HG03159 (cell line): ENCODE measurements around the gene COL2A1.
"Not testable (repeated sequence)": the region's sequence is repeated elsewhere in the genome, so short reads cannot be mapped to it uniquely, and the experiment has no call there.

Experiments
- ATAC-seq: cut with Tn5 transposase; IDR thresholded peaks from one replicate; pipeline ENCODE4 v1.9.1; 2021; ENCODE audit warnings: mild to moderate bottlenecking, moderate library complexity; ENCODE audit not compliant: unreplicated experiment

Gene COL2A1

DNA sequence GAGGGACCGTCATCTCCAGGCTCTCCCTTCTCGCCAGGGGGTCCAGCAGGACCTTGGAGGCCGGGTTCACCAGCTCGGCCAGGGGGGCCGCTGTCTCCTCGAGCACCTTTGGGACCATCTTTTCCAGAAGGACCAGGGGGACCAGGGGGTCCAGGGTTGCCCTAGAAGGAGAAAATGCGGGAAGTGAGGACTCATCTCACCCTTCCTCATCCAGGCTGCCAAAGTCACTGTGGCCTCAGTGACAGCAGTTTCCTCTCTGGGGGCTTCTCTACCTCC, 25.7 kb downstream of the COL2A1 start:
- no peak for ATAC-seq

DNA sequence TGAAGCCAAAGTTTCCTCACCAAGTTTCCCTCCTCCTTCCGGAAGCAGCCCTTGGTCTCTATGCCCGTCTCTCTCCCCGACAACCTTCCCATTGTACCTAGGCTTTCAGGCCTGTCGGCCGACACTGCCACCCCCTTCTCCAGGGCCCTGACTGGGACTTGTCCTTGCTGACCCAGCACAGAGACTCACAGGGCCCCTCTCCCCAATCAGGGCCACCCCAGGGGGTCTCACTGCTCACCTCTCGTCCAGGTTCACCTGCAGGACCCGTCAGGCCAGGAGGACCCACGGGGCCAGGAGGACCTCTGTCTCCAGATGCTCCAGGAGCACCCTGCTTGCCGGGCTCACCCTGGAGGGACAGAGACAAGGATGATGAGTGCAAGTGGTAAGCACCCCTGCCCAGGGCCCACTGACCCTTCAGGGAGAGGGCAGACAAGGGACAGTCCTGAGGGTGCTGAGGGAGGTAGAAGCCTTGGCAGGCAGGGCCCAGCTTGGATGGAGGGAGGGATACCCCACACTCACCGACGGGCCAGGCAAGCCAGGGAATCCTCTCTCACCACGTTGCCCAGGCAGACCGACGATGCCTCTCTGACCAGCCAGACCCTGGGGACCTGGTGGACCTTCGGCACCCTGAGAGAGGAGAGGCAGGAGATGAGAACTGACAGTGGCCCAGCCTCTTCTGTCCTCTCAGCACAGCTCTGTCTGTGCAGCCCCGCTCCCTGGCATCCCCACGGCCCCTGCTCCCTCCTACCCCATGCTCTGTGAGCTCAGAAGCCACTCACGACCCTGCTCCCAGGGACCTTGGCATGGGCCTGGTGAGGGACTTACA, 26.3 kb downstream of the COL2A1 start:
- no peak for ATAC-seq

DNA sequence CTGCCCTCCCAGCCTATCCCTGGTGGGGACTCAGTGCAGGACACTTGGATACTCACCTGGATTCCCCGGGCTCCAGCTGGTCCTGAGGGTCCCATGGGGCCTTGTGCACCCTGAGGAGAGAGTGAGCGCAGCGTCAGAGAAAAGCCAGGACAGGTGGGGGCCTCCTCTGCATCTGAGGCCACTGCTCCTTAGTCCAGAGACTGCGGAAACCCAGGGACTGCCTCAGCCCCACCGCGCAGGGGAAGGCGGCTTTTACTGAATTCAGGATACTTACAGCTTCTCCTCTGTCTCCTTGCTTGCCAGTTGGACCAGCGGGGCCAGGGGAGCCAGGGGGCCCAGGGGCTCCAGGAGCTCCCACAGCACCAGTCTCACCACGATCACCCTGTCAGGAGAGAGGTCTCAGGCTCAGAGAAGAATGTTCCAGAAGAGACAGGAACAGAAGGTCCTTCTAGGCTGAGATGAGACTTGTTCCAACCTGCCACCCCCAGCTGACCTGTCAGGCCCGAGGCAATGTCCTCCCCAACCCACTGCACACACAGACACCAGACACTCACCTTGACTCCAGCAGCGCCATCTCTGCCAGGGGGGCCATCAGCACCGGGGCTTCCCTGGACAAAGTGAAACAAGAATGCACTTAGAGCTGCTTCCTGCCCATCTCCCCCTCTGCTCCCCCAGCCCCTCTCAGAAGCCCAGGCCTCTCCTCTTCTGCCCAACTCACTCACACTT, 27.1 kb downstream of the COL2A1 start:
- ATAC-seq: no peak

DNA sequence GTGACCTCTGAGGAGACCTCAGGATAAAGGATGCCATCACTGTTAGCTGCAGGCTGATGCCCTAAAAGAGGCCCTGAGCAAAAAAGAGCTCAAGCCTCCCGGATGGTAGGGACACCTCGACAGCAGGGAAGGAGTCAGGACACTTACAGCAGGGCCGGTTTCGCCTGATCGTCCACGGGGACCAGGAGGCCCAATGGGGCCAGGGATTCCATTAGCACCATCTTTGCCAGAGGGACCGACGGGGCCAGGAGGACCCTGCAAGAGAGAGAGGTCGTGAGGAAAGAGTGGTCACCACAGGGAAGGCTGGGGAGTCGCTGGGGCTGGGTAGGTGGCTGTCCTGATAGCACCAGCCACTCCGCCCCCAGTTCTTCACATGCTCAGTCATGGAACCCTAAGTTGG, 28.5 kb downstream of the COL2A1 start:
- ATAC-seq: no peak

DNA sequence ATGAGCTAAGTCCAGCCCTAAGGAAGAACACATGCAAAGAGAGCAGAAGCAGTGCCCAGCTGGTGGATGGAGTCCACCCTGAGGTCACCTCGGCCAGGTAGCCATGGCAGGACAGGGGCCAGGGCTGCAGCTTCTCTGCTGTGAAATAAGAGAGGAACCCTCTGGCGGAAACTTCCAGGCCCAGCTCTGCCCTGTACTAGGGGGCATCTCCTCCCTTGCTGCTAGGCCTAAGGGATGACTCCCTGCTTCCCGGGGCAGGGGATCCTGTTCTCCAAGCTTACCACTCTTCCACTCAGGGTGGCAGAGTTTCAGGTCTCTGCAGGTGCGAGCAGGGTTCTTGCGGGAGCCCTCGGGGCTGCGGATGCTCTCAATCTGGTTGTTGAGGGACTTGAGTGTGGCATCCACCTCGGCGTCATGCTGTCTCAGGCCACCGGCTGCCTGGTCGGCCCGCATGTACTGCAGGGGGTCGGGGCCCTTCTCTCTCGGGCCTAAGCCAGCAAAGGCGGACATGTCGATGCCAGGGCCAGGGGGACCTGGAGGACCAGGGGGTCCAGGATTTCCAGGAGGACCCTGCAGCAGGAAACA, 29.1 kb downstream of the COL2A1 start:
- ATAC-seq: no peak

DNA sequence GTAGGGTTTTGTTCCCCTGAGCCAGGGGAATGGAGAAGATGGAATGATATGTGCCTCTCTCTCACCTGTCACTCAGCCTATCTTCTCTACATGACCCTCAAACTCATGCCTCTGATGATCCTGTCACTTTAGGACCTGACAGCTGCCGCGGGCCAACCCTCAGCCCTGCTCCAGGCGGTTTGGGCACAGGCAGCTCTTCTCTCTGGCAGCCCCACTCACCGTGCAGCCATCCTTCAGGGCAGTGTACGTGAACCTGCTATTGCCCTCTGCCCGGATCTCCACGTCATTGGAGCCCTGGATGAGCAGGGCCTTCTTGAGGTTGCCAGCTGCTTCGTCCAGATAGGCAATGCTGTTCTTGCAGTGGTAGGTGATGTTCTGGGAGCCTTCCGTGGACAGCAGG, 30.4 kb downstream of the COL2A1 start:
- no peak for ATAC-seq

DNA sequence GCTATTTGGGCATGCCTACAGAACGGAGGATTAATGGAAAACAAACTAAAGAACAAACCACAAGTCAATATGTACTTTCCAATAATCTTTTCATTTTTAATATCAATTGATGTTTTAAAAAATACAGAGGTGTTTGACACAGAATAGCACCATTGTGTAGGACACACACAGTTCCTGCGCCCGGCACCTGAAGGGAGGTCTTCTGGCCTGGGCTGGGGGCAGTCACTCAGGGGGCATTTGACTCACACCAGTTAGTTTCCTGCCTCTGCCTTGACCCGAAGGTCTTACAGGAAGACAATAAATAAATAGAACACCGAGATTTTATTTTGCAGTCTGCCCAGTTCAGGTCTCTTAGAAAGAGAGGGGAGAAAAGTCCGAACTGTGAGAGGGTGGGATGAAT, 31.4 kb downstream of the COL2A1 start:
- ATAC-seq: no peak

DNA sequence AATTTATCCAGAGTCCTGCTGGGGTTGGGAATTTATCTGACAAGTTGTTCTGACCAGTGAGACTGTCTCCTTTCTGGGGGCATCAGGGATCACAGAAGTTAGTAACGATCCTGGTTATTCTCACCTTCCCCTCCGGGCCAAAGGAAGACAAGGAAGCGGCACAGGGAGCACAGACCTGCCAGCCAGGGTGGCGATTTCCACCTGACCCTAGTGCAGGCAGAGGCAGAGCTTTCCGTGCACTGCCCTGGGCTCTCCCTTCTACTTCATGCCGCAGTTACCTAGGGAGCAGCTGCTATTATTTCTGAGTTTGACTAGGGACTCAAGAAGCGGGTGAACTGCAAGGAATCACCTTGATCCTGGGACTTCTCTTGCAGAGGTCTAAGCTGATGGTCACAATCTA, 33.4 kb downstream of the COL2A1 start:
- ATAC-seq: no peak

DNA sequence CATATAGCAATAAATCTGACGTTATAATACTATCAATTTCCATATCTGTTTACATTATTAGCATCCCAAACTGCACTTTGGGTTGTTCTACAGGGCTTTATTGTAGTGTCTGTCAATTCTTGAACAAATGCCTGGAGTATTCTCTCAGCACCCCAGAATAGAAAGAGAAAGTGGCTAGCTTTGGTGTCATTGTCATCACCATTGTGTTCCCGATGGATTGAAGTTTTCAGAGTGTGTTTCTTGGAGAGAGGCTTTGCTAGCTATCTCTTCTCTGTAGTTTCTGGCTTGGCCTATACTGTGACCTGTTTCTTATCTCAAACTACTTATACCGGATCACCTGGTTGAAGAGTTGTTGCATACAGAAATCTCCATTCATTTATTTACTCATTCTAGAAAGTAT, 34.4 kb downstream of the COL2A1 start:
- no peak for ATAC-seq

DNA sequence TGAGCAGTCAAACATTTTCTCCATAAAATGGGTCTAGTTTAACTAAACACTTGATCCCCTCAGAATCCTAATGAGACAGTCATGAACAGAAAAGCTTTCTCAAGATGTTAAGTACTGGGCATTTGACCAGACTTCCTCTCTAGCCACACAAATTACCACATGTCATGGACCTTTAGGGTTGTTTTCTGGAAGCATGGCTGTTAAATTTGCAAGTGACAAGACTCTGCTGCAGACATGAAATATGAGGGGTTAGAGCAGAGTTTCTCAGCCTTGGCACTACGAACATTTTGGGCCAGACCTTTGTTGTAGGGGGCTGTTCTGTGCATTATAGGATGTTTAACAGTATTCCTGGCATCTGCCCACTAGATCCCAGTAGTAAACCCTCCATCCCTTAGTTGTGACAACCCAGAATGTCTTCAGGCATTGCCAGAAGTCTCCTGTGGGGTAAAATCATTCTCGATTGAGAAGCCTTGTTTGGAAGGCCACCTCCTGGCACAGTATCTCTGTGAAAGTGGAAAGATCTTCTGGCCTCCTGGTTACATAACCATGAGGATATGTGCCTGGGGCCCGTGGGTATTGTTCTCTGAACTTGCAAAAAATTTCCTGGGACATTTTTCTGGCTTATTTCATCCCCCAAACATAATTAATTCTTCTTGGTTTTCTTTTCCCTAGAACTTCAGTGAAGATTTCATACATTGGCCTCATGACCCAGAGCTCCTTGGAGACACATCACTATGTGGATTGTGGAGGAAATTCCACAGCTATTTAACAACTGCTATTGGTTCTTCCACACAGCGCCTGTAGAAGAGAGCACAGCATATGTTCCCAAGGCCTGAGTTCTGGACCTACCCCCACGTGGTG, 36.6 kb downstream of the COL2A1 start:
- ATAC-seq: no peak

DNA sequence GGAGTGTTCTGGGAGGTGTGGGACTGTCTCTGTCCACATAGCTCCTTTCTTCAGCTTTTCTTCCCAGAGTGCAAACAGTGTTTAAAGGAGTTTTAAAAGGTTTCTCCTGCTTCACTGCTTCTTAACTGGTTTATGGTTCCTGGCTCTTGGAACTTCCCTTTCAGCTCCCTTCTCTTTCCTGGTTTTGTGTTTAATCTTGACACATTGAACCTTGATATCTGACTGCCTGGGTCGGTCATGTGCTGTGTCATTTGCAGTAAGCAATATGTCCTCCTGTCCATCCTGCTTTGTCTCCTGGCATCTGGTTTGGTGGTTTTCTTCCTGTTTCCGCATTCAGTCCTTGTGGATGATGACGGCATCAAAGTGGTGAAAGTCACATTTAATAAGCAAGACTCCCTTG, 38.7 kb downstream of the COL2A1 start:
- no peak for ATAC-seq

DNA sequence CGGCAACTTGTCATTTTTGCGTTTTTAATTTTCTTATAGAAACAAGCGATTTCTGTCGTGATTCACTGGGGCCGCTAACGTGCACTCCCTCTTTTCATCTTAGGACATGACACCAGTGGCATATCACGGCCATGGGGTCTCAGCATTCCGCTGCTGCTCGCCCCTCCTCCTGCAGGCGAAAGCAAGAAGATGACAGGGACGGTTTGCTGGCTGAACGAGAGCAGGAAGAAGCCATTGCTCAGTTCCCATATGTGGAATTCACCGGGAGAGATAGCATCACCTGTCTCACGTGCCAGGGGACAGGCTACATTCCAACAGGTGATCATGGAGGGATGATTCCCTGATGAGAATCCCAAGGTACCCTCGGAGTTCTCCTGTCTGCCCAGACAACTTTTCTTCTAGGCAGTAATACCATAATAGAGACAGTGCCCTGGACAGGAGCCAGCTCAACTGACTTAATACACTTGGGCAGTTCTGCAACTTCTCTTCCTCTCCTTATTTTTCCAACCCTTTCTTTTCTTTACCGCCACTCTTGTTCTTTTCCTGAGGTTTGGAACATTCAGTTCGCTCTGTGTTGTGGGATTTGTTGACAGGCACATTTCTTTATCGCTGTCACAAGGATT, 40.1 kb downstream of the COL2A1 start:
- no peak for ATAC-seq

DNA sequence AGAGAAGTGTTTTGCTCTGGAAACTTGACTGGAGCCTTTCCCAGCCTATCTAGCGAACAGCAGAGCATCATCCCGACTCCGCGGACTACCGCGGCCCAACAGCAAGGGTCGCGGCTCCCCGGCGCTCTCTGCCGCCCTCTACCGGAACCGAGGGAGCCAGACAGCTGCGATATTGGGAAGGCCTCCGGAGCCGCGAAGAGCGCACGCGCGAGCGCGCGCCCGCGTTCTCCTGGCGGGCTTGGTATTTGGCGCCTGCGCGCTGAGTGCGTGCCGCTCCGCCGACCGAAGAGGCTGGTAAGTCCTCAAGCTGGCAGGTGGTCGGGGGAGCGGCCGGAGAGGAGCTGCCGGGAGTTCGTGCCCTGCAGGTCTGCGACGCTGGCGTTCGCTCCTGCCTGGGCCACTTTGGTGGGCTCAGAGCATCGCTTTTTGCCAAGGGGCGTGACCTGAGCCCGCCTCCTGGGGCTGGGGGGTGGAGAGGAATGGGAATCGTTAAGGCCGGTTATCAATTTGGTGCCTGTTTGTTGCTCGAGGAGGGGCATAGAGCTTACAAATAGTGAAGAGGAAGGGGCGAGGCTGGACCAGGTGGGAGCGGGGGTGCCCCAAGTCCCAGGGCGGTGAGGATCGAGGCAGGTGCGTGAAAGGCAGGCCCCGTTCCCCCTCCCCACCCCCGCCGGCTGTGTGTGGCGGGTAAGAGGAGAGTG, 40.8 kb downstream of the COL2A1 start, which contains the start of gene TMEM106C:
TMEM106C (plus strand) TSS at position 257 of the 701 bp plus-strand sequence. CDS start 641 bp downstream, outside the sequence.
- ATAC-seq: peak; percentile 96

DNA sequence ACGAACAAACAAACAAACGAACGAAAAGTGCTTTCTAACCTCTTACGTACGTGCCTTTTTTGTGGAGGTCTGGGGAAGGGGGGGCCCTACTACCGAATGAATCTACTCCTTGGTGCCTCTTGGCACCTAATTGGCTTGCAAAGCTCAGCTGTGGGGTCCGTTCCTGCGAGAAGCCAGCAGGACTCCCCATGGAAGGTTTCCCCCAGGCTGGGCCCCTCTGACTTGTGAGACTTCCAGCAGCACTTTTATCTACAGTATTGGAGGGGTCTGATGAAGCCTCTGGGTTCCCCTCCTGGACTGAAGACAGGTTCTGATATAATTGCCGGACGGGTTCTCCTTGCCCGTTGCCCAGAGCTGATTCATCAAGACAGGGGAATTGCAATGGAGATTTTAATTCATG, 42.1 kb downstream of the COL2A1 start:
- ATAC-seq: no peak

DNA sequence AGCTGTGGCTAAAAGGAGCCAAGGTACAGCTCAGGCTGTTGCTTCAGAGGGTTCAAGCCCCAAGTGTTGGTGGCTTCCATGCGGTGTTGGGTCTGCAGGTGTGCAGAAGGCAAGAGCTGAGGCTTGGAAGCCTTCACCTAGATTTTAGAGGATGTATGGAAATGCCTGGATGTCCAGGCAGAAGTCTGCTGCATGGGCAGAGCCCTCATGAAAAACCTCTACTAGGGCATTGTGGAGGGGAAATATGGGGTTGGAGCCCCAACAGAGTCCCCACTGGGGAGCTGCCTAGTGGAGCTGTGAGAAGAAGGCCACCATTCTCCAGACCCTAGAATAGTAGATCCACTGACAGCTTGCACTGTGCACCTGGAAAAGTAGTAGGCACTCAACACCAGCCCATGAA, 46.6 kb downstream of the COL2A1 start:
- not testable (repeated sequence) for ATAC-seq

DNA sequence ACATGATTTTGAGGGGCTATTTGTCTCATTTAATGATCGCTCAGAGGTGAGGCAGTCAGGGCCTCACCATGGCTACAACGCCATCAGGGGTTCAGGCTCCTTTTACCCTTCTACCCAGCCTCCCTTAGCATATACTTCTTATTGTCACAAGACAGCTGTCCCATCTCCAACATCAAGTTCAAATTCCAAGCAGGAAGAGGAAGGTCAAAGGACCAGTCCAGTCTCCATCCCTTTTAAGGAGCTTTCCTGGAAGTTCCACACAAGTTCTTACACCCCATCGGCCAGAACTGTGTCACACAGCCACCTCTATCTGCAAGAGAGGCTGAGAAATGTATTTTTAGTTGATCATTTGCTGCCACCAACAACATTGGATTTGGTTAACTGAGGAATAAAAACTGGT, 49.2 kb downstream of the COL2A1 start:
- ATAC-seq: no peak

DNA sequence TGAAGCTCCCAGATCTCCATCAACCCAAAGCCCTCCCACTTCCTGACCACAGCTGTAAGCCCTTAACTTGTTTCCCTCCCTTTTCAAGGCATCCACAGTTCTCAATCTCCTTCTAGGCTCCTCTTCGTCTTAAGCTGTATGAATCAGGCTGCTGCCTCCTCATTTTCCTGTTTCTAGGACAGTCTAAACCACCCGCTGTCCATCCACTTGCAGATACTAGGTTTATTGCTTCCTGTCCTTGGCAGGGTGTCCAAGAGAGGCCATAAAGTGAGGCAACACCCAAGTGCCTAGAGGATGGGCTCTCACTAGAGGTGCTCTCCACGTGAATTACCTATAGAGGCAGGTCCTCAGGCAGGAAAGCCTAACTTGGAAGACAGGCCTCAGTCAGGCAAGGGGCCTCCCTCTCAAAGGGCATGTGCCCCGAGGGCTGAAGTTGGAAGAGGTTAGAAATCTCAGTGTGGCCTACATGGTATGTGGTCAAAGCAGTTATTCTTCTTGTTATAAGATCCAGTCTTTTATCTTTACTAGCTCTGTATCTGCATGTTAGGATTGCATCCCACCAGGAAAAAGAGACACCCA, 49.7 kb downstream of the COL2A1 start:
- no peak for ATAC-seq

DNA sequence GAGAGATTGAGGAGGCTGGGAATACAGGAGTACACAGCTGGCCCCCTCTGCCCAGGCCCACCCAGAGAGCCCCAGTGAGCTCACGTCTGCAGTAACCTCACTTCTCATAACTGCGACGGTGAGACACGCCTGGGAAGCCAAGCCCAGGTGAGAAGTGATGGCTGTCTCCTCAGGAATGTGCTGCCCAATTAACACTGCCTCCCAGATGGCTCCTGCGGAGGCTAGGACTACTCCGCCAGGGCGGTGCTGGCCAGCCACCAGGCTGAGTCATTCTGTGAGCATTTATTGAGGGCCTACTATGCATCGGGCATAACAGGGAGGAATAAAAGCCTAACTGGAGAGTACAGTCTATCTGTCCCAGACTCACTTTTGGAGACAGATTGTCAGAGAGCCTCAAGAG, 50.2 kb downstream of the COL2A1 start:
- ATAC-seq: no peak

DNA sequence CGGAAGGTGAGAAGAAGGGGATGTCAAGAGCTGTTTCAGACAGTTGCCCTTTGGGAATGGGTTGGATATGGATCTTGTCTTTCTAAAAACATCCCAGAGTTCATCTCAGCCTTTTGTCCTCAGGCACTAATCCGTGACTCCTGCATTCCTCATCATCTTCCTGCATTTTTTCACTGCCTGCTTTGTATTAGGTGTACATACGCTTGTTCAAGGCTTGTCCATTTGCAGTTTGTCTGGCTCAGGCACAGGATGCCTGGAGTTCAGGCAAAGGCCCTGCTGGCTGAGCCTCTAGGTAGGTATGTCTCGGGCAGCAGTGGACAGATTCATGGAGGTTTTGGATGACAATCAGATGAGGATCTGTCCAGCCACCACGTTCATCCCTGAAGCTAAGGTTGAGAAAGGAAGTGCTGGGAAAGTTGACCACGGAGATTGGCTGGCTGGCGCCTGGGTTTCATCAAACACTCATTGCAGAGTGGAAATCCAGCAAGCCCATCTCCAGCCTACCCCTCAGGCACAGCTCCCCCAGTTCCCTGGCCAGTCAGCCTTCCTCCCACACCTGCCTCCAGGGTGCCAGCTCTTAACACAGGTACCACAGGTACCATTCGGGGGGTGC, 53.3 kb downstream of the COL2A1 start:
- no peak for ATAC-seq
